Glutamatergic neuron (in vitro differentiated cells): Measurements from ENCODE around the gene ZBTB16. TPM values are rescaled to one million over a fixed set of nuclear protein-coding genes. Genes with fewer than 3 reads are reported as not detected.

Experiments used
- DNase-seq: peaks from one replicate; pipeline ENCODE4 v3.0.0; 2022
- H3K27ac Mint-ChIP-seq: one replicate; pipeline ENCODE4 v1.8.0; 2020; ENCODE audit warnings: mild to moderate bottlenecking, mixed read lengths, inconsistent platforms; ENCODE audit not compliant: unreplicated experiment
- H3K27me3 Mint-ChIP-seq: one replicate; pipeline ENCODE4 v1.8.0; 2020; ENCODE audit warnings: mild to moderate bottlenecking, moderate library complexity, mixed read lengths, inconsistent platforms; ENCODE audit not compliant: unreplicated experiment
- H3K36me3 Mint-ChIP-seq: one replicate; pipeline ENCODE4 v1.8.0; 2020; ENCODE audit warnings: mild to moderate bottlenecking, mixed read lengths, inconsistent platforms; ENCODE audit not compliant: unreplicated experiment
- H3K4me1 Mint-ChIP-seq: one replicate; pipeline ENCODE4 v1.8.0; 2020; ENCODE audit warnings: mild to moderate bottlenecking, low read depth, mixed read lengths, inconsistent platforms; ENCODE audit not compliant: unreplicated experiment
- H3K4me3 Mint-ChIP-seq: one replicate; pipeline ENCODE4 v1.8.0; 2020; ENCODE audit warnings: mild to moderate bottlenecking, mixed read lengths, inconsistent platforms; ENCODE audit not compliant: unreplicated experiment
- H3K9me3 Mint-ChIP-seq: one replicate; pipeline ENCODE4 v1.8.0; 2020; ENCODE audit warnings: mild to moderate bottlenecking, moderate library complexity, mixed read lengths, inconsistent platforms; ENCODE audit not compliant: unreplicated experiment
- CTCF ChIP-seq: fragments of 200-600 bp; sonication (generic); IDR thresholded peaks from one replicate; pipeline ENCODE4 v1.5.0; 2021; ENCODE audit not compliant: partially characterized antibody, unreplicated experiment
- total RNA-seq: library from RNA; stranded (reverse); fragmentation: NEBNext Ultra II Directional; extraction: Animal tissue kit (Norgen Biotek cat#: 25700); gene quantifications from one replicate; pipeline ENCODE4 v1.2.1, GENCODE V29; 2021; ENCODE audit not compliant: unreplicated experiment

The ZBTB16 gene
- total RNA-seq, 1 donor from 2014 or later = 9.0 TPM

- H3K27ac Mint-ChIP-seq = no peak overlapping the region
- H3K4me1 Mint-ChIP-seq = no peaks in the 10 kb centered on the region
- H3K9me3 Mint-ChIP-seq = no peaks in the 10 kb centered on the region
- DNase-seq = no peak
- no peaks in the 10 kb centered on the region for H3K36me3 Mint-ChIP-seq
- TF ChIP-seq CTCF = no peak
- no peak overlapping the region for H3K4me3 Mint-ChIP-seq
- peaks cover 2% of the 10 kb centered on the region for H3K27me3 Mint-ChIP-seq
Measured at GRCh38 chr11:114273071-114273470, 213.6 kb downstream of the ZBTB16 start.

GRCh38 chr11:114273890-114274635 lies 214.6 kb downstream of the ZBTB16 start:
- peaks cover under 1% of the 10 kb centered on the region for H3K4me1 Mint-ChIP-seq
- no peaks in the 10 kb centered on the region for H3K36me3 Mint-ChIP-seq
- H3K9me3 Mint-ChIP-seq = no peaks in the 10 kb centered on the region
- H3K27me3 Mint-ChIP-seq = peaks cover 5% of the 10 kb centered on the region
- DNase-seq = no peak
- TF ChIP-seq CTCF = no peak
- H3K4me3 Mint-ChIP-seq = no peak overlapping the region
- H3K27ac Mint-ChIP-seq = no peak overlapping the region

- peaks cover 7% of the 10 kb centered on the region for H3K27me3 Mint-ChIP-seq
- H3K9me3 Mint-ChIP-seq = no peaks in the 10 kb centered on the region
- H3K27ac Mint-ChIP-seq = no peak overlapping the region
- TF ChIP-seq CTCF = no peak
- H3K4me3 Mint-ChIP-seq = no peak overlapping the region
- no peak for DNase-seq
- H3K36me3 Mint-ChIP-seq = no peaks in the 10 kb centered on the region
- peaks cover 6% of the 10 kb centered on the region for H3K4me1 Mint-ChIP-seq
Measured at GRCh38 chr11:114274637-114275036, 215.1 kb downstream of the ZBTB16 start.

GRCh38 chr11:114275280-114275679 lies 215.8 kb downstream of the ZBTB16 start:
- TF ChIP-seq CTCF = no peak
- DNase-seq = no peak

GRCh38 chr11:114276077-114276476 lies 216.6 kb downstream of the ZBTB16 start:
- Mint-ChIP-seq H3K9me3 (peaks cover 3% of the 10 kb centered on the region), H3K27ac (no peak overlapping the region), H3K4me1 (peaks cover 17% of the 10 kb centered on the region), H3K27me3 (peaks cover 9% of the 10 kb centered on the region), H3K4me3 (no peak overlapping the region), H3K36me3 (no peaks in the 10 kb centered on the region)
- no peak for TF ChIP-seq CTCF
- no peak for DNase-seq

More at GRCh38 chr11:114275280-114275679, 215.8 kb downstream of the ZBTB16 start:
- Mint-ChIP-seq H3K36me3 (no peaks in the 10 kb centered on the region), H3K4me1 (peaks cover 11% of the 10 kb centered on the region), H3K27ac (no peak overlapping the region), H3K27me3 (peaks cover 9% of the 10 kb centered on the region), H3K9me3 (peaks cover 3% of the 10 kb centered on the region), H3K4me3 (no peak overlapping the region)
